ENCODE results near the gene MGAT4A.

Gene MGAT4A

GRCh38 chr2:98749066-98749450 is 18.1 kb upstream of the MGAT4A start:
- TF ChIP-seq CTCF (conservative IDR thresholded peaks at IDR 0.05) (no peak), ZFX (IDR thresholded peaks at IDR 0.05) (no peak)
- H3K27ac ChIP-seq: no peak overlapping the region

DNA sequence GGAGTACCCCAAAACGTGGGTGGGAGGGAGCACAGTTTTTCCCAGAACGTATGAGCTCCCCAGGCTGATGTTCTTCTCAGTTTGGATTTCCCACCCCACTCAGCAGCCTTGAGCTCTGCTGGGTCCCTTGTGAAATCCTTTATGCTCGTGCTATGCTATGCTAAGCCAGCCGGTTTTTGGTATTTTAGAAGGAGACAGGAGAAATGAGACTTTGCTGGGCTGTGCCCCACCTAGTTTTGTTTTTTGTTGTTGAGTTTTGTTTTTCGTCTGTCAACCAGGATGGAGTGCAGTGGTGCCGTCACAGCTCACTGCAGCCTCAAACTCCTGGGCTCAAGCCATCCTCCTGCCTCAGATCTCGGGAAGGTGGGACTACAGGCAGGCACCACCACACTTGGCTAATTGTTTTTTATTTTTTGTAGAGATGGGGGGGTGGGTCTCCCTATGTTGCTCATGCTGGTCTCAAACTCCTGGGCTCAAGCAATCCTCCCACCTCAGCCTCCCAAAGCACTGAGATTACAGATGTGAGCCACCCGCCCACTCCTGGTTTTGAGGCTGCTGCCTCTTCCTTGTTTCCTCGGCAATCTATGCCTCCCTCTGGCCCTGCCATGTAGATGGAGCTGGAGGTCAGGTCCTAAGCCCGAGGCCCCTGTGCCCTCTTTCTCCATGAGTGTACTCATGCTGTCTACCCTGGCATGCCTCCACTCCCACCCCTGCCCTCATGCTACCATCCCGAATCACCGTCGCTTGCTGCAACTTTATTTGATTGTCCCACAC is 17.5 kb upstream of the MGAT4A start:
- H3K27ac ChIP-seq: no peak overlapping the region
- no peak for TF ChIP-seq ZFX (IDR thresholded peaks at IDR 0.05)
- TF ChIP-seq CTCF (conservative IDR thresholded peaks at IDR 0.05): no peak

GRCh38 chr2:98747888-98748287 is 17.0 kb upstream of the MGAT4A start:
- no peak overlapping the region for H3K27ac ChIP-seq
- TF ChIP-seq ZFX (IDR thresholded peaks at IDR 0.05): no peak
- TF ChIP-seq CTCF (conservative IDR thresholded peaks at IDR 0.05): no peak

DNA sequence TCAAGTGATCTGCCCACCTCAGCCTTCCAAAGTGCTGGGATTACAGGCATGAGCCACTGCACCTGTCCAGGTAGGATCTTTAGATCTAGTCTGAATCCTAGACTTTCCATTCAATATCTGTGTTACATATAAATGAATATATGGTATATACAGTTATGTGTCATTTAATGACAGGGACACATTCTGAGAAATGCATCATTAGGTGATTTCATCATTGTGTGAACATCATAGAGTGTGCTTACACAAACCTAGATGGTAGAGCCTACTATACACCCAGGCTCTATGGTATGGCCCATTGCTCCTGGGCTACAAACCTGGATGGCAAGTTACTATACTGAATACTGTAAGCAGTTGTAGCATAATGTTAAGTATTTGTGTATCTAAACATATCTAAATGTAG is 15.5 kb upstream of the MGAT4A start:
- no peak for TF ChIP-seq CTCF (conservative IDR thresholded peaks at IDR 0.05)
- no peak for TF ChIP-seq ZFX (IDR thresholded peaks at IDR 0.05)
- H3K27ac ChIP-seq: no peak overlapping the region

DNA sequence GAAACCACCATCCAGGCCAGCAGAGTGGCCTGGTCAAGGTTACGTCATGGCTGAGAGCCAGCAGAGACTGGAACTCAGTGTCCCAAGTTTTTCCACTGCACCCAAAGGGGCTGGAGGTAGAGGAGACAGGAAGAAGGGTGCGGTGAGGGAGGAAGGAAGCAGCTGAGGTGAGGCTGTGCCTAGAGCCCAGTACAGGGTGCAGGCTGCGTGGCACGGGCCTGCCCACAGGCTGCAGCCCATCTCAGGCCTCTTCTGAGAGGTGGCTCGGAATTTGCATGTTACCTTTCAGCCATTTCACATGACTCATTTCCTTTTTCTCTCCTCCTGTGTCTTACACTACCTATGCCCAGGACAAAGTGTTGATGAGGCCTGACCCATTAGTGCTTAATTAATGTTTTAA is 13.7 kb upstream of the MGAT4A start:
- TF ChIP-seq ZFX (IDR thresholded peaks at IDR 0.05) (no peak), CTCF (conservative IDR thresholded peaks at IDR 0.05) (no peak)
- no peak overlapping the region for H3K27ac ChIP-seq

DNA sequence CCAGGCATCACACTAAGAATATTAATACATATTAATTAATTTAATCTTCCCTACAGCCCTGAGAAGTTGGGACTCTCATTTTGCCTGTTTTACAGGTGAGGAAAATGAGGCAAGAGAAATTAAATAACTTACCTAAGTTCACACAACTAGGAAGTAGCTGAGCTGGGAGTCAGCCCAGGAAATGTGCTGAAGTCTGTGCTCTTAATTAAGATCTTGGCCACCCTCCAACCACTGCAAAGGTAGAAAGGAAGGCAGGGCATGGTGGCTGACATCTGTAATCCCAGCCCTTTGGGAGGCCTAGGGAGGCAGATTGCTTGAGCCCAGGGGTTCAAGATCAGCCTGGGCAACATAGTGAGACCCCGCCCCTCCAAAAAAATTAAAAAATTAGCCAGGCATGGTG is 12.9 kb upstream of the MGAT4A start:
- H3K27ac ChIP-seq: no peak overlapping the region
- TF ChIP-seq ZFX (IDR thresholded peaks at IDR 0.05): no peak
- no peak for TF ChIP-seq CTCF (conservative IDR thresholded peaks at IDR 0.05)

GRCh38 chr2:98739020-98739419 is 8.1 kb upstream of the MGAT4A start:
- no peak for TF ChIP-seq ZFX (IDR thresholded peaks at IDR 0.05)
- no peak for TF ChIP-seq CTCF (conservative IDR thresholded peaks at IDR 0.05)
- no peak overlapping the region for H3K27ac ChIP-seq
